ENCODE results near the gene MGAT5.

The MGAT5 gene

DNA sequence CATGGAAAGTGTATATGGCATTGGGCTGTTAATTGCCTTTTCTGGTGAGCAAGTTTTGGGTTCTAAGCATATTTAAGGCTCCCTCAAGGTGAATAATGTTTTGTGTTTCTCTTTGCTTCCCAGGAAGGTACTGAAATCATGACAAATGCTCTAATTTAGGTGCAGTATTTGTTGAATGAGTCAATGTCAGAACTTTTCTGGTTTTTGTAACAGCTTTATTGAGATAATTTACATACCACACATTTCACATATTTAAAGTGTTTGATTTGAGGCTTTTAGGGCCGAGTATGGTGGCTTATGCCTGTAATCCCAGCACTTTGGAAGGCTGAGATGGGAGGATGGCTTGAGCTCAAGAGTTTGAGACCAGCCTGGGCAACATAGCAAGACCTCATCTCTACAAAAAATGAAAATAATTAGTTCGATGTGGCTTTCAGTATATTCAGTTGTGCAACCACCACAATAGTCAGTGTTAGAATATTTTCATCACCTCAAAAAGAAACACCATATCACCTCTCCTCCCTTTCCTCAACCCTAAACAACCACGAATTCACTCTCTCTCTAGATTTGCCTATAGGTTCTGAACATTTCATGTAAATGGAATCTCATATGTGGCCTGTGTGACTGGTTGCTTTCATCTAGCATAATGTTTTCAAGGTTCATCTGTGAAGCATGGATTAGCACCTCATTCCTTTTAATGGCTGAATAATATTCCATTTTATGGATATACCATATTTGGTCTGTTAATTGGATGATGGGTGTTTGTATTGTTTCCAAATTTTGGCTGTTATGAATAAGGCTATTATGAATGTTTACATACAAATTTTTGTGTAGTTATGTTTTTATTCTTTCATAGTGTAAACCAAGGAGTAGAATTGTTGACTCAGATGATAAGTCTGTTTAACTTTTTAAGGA is 54.9 kb downstream of the MGAT5 start:
- no peak for DNase-seq

DNA sequence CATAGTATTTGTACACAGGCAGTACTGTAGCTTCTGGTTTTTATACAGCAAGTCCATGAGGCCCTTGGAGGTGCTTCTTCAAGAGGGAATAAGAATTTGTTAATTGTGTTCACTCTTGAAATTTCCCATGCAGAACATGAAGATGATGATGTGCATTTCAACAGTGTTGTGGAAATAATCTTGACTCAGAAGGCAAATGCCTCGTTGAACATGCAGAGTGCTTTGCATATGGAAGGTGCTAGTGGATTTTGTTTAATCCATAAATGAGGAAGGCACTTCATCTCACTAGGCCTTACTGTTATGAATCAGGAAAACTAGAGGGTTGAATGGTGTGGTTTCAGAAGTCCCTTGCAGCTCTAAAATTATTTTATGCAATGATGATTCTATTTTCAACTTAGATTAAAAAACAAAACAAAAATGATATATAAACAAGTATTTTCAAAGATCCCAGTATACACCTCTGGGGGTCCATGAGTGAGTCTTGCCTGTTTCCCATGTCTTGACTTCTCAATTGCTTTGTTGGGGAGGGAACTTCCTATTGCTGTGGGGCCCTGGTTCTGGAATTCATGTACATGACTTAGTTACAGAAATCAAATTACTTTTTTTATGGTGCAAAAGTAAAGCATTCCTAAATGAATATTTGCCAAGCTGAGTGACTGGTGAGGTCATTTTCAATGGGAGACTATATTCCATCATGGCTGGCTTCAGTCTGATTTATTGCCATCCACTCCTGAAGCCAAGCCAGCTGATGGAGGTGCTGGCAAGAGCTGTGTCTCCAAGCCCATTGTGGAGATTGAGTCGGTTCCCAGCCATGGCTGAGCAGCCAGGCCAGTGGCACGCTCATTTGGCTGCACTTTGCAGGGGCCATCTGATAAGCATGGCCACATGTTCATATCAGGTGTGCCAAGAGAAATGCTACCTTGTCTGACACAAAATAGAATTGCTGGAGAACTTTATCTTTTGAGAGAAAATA is 56.5 kb downstream of the MGAT5 start:
- DNase-seq, result no peak

DNA sequence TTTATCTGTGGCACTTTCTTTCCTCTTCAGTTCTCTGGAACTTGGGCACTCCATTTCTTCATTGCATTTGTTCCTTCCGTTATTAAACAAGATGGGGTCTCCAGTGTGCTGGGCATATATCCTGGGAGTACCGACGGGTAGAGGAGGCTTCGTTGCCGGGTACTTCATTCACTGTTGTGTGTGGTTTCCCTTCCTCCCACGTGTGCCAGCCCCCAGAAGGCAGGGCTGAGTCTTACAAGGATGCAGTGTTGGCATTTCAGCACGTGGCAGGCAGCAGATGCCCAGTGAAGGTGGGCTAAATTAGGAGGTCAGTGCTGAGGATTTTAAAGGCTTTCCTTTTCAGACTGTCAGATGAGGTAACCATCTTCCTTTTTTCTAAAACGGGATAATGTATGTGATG is 58.6 kb downstream of the MGAT5 start:
- DNase-seq, result no peak

DNA sequence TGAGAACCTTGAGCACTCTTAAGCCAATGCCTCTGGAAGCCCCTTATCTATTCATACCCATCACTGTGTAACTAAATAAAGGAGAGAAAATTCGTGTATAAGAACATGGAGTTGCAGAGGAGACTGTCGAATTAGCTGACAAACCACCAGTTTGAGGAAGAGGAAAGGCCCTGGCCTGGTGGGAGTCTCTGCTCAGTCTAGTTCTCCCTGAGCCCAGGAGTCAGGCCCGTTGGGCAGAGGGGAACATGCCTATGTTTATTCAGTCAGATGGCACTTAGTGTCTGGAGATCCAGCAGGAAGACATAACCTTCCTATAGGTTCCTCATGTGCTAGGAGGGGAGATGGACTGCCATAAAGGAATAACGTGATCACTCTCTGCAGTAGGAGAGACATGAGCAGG is 60.3 kb downstream of the MGAT5 start:
- no peak for DNase-seq

DNA sequence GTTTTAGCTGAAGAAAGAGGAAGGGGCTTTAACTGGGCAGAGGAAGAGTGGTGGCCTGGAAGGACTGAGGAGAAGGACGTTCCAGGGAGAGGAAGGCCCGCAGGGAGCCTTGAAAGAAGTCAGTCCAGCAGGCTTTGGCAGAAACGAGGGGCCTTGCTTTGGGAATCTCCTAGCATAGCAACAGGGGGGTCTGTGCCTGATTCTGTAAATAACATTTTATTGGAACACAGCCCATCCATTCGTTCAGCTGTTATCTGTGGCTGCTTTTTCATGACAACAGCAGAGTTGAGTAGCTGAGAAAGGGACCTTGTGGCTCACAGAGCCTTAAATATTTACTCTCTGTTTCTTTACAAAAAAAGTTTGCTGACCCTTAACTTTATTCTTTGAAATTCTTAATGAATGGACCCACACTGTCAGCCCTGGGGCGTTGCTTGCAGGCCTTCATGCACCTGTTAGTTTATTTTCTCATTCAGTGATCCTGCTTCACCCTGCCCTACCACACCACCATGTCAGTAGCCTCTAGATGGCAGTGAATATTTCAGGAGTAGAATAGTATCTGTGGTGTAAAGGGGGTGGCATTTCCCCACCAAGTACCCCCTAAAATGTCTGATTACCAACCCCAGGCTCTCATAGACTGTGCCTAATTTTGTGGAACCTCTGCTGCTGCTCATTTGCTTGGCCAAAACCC is 61.0 kb downstream of the MGAT5 start:
- DNase-seq, result no peak

DNA sequence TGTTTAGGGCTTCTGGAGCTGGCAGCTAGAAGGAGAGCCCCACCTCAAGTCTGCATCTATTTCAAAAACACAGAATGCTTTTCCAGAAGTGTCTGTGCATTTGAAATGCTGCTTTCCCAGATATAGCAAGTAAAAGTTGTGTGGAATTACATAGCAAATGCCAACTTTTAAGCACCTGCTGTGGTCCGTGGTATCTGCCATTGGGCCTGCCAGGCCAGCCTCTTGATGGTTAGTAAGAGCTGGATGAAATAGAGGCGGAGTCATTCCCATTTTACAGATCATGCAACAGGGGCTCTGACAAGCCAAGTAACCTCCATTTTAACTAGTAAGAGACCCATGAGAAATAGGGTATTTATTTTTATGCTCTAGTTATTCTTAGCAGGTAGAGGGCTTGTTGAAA is 61.6 kb downstream of the MGAT5 start:
- DNase-seq, result no peak

DNA sequence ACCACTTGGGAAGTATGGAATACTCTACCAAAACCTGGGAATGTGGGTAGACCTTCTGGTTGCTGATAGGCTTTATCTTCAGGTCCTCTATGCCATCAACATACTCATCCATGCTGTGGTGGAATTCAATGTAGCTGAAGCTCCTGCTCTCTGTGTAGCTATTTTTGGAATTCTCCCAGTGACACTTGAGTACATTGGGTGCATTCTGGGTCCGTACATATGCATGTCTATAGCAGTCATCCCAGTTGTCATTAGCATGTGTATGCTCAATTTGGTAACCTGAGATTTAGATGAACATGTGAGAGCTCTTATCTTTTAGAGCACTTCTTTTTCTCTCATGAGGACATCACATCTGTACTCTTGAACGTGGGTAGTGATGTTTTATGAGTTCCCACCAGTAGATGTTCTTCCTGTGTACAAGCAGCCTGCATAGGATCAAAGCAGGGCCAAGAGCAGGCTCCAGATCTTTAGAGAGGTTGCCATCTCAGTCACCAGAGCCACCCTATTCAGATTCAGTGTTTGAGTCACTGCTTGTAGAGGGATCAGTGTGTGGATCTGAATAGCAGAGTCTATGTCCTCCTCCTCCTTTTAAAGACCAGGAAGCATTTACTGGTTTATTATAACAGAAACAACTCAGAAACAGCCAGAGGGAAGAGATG is 65.9 kb downstream of the MGAT5 start:
- DNase-seq, result no peak

DNA sequence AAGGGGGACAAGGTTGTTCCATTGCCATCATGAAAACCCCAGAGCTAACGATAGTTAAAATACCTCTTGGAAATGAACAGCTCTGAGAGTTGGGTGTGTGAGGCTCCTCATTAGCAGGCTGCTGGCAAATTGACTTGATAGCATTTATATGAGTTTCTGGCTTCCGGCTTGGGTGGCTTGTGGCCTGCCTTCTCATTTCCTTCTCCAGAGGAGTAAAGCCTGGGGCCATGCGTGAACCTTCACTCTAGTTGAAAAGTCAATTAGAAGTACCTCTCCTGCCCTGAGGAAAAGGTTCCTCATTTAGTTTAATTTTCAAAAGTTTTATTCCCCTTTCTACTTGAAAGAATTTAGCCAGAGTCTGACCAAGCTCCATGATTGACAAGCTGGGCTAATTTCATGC is 67.1 kb downstream of the MGAT5 start:
- DNase-seq, result no peak

DNA sequence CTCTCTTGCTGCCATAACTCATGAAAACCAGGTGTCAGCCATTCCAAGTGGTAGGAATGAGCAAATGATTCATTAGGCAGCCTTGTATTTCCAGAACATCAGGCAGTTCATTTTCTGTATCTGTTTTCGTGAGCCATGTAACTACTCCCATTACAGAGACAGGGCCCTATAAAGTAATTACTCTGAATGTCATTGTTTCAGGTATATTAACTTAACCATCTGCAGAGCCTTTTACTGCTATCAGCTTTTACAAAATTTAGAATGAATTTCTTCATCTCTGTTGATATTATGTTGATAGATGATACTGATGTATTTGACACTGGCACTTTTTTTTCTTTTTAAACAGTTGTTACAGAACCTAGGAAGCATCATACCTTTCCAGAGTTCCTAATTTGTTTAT is 69.9 kb downstream of the MGAT5 start:
- no peak for DNase-seq

DNA sequence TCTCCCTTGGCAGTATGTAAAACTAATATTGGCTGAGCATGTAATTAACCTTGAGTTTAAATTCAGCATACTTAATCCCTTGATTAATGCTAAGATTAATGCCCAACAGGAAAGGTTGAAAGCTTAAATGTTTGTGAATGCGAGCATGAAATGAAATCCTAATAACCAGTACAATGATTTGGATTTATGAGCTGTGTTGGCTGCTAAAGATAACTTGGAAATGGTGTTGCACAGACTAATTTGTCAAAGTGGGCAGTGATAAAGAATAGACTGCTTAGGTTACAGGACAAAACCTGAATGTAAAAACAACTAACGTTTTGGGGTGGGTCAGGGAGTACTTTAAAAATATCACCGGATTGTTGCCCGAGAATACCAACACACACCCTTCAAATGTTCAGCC is 70.6 kb downstream of the MGAT5 start:
- no peak for DNase-seq

DNA sequence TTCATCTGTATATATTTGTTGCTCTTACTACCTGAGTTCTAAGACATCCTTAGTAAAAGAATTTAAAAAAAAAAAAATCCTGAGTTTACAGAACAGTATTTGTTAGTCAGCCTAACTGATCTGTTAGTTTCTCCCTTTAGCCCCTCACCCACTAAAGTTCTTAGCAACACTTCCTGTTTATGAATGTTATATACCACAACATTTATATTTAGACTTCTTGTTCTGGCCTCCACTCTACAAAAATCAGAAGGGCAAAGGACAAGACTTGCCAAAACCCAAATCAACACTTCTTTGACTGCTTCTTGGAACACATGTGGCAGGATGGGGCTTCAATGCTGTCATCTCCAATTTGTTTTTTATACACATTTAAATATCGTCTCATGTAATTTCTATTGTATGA is 71.1 kb downstream of the MGAT5 start:
- no peak for DNase-seq

DNA sequence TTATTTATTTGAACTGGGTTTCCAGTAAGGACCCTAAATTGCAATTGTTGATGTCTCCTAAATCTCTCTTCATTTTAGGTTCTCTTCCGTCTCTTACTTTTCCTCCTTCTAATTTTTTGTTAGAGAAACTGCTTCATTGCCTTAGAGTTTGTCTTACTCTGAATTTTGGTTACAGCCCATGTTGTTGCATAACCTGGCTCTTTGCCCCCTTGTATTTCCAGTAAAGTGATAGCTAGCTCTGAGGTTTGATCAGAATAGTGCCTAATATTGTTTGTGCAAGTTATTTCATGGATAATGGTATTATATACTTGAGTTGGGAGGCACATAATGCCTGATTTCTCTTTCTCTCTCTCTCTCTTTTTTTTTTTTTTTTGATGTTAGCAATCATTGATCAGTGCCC is 71.8 kb downstream of the MGAT5 start:
- DNase-seq, result no peak

DNA sequence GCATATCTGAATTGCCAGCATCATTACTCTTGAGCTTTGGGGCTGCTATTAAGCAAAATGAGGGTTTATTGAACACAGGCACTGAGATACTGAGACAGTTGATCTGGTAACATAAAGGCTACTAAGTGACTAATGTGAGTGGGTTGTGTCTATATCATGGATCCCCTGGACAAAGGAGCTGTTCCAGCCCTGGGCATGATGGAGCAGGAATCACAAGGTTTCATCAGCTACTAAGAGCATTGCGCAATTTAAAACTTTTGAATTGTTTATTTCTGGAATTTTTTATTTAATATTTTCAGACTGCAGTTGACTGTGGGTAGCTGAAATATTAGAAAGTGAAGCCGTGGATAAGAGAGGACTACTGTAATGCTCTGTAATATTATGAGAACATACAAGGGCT is 73.5 kb downstream of the MGAT5 start:
- no peak for DNase-seq

DNA sequence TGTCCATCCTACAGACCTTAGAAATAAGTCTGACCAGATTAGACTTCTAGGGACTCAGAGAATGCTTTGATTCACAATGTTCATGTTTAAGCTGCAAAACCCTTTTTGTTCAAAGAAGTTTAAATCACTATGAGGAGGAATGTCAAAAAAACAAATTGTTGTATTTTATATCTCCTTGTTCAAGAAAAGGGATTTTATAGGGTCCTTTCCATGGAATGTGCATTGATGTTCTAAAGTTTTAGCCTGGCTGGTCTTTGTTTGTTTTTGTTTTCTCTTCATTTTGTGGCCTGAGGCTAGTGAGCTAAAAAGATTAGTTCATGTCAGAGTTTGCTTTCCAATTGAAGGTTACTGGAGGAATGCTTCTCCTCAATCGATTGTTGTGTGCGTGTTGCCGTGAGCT is 77.2 kb downstream of the MGAT5 start:
- DNase-seq, result no peak

DNA sequence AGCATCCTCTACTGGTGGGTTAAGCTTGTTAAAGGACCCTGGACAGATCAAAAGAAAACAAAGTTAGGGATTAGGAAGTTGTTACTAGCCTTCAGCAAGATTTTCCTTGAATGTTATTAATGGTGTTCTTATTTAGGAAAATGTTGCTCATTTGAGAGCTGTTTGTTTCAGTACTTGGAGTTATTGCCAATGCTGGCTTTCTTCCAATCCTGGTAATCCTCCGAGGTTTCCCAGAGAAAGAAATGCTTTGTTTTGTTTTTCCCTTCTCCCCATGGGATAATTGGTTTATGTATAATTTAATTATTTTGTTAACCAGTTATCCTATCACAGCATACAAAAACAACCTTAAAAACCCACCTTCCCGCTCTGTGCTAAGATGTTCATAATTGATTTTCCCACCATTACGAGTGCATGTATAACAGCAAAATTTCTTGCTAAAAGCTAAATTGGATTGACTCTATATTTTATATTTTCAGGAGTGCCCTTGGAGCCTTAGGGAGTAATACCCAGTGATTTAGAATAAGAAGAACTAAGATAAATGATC is 79.8 kb downstream of the MGAT5 start:
- no peak for DNase-seq

DNA sequence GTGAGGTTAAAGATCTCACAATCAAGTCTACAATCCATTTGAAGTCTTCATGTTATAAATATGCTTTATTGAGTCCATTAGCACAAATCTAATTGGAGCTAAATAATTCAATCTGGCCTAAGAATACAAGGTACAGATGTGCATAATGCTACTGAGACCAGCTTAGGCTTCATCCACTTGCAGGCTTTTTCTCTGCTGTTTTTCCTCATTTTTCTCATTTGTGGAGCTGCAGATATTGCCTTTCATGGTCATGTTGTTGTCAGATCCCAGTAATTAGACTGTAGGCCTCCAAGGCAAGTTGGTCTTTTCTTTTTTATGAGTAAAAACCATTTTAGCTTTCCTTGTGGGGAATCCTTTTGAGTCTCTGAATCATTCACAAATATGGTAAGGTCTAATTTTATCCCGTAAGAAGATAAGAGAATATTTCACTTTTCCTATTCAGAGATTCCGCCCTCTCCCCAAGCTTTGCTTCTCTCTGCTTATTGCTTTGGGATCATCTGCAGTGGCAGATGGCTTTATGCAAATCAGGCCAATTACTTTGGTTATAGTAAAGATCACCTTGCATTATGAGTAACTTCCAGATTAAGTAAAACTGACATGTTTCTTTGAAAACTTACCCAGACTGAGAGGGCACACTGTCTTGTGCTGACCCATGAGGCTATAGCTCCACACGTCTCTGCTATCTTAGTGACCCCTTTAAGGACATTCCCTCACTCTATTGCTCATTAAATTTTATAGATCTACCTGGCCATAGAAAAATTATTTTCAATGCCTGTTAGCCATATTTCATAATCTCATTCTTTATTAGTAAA is 80.9 kb downstream of the MGAT5 start:
- no peak for DNase-seq

DNA sequence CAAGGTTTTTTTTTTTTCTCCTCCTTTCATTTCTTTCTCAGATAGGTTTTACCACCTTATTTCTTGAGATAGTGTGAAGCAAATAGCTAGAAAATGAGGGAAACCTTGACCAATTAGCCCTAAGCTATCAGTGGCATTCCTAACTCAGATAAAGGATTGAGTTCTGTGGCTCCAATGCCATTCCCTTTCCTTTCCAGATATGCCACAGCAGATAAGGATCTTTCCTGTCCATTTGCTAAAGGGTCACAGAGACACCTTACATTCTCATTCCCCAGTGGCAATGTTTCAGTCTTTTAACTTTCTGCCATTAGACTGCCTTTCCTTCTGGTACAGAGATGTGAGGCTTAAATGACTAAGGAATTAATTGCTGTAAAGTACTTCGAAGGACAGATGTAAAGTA is 81.7 kb downstream of the MGAT5 start:
- no peak for DNase-seq

DNA sequence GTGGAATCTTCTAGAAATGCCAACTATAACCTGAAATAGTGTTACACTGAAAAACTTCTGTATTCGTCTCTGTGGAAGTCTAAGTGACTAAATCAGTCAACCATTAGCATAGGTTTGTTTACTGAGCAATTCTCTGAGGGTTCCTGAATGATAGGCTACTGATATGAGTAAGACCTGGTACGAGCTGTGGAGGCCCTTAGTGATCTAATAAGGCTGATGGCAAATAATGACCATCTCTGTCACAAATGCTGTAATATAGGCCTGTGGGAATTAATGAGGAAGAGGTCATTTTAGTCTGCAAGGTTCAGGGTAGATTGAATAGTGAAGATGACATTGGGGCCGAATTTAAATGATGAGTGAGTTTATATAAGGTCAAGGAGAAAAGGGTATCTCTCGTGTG is 82.5 kb downstream of the MGAT5 start:
- no peak for DNase-seq

DNA sequence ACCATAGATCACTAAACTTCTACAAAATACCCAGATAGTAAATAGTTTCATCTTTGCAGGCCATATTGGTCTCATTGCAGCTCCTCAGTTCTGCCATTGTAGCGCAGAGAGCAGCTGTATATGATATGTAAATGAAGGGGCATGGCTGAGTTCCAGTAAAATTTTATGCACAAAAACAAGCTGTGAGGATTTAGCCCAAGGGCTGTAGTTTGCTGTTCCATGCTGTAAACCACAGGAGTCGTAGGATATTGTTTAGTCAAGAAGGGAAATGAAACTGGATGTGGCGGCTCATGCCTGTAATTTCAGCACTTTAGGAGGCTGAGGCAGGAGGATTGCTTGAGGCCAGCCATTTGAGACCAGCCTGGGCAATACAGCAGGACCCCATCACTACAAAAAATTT is 83.0 kb downstream of the MGAT5 start:
- DNase-seq, result no peak

DNA sequence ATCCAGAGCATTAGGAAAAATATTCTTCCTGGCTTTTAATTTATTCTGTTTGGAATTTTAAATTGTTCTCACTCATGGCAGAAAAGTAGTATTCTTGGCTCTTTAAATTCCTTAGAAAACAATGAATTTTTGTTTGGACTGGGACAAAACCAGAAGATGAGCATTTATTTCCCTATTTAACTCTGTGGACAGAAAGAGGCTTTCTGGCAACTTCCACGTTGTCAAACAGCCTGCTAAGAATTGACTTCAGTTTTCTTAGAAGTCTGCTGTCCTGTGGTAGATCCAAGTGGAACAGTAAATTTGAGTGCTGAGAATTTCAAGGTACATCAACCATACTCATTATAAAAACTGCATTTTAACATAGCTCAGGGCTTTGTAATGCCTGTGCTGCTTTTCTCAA is 83.8 kb downstream of the MGAT5 start:
- DNase-seq, result no peak

DNA sequence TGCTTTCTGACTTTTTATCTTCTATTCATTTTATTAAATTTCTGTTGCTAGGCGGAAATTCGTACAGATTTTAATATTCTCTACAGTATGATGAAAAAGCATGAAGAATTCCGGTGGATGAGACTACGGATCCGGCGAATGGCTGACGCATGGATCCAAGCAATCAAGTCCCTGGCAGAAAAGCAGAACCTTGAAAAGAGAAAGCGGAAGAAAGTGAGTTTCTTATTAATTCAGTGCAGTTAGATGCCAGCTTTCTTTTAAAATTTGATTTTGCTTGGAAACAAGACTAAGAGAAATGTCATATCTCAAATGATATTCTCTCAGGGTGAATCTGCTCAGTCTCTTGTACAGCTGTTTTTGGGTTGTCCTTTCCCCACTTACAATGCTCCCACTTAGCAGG is 84.3 kb downstream of the MGAT5 start:
- no peak for DNase-seq

DNA sequence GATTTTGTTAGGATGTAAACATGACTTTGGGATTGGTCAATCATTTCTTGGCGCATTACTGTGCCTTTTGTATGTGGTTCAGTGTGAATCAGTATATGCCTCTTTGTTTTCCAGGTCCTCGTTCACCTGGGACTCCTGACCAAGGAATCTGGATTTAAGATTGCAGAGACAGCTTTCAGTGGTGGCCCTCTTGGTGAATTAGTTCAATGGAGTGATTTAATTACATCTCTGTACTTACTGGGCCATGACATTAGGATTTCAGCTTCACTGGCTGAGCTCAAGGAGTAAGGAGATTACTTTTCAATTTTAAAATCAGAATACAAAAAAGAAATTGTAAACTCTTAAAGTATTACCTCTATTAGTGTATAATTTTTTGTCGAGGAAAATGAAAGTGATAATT is 87.6 kb downstream of the MGAT5 start:
- no peak for DNase-seq
